SK-N-SH (cell line): ENCODE results near the gene GSTM3. TPM values are rescaled to one million over a fixed set of nuclear protein-coding genes. Genes with fewer than 3 reads are reported as not detected.

Experiments
- CTCF ChIA-PET: fragments of 300-600, 350-600 bp; formaldehyde crosslinking; extraction: SDS; loops from one replicate; lab custom pipeline; 2021; lab: Yijun Ruan, JAX
- POLR2A ChIA-PET: fragments of 350-600 bp; sonication (Branson Sonifier 250); formaldehyde crosslinking; extraction: SDS; loops from one replicate; lab custom pipeline; 2020; ENCODE audit warnings: antibody characterized with exemption, inconsistent platforms; lab: Yijun Ruan, JAX
- DNase-seq: peaks from one replicate; pipeline ENCODE4 v3.0.0; 2012
- H2AFZ ChIP-seq: fragments of 200-600 bp; sonication (generic); 2 replicates; pipeline ENCODE4 v1.8.1; 2016; ENCODE audit warnings: antibody characterized with exemption, mild to moderate bottlenecking, low read depth
- H3F3A ChIP-seq: fragments of 200-600 bp; sonication (generic); replicated peaks from 2 replicates; pipeline ENCODE3; 2016; ENCODE audit warnings: antibody characterized with exemption, mild to moderate bottlenecking; ENCODE audit not compliant: insufficient read depth
- H3K27ac ChIP-seq, 2 experiments: fragments of 200-500 bp in 1 of 2; fragments of 200-600 bp in 1 of 2; sonication (Bioruptor generic) in 1 of 2; sonication (generic), shearing (Covaris generic) in 1 of 2; 2 replicates each; pipeline versions ENCODE4 v1.5.1 to v1.6.1; 2014 to 2016; ENCODE audit warnings: low read depth in 2 of 2, inconsistent platforms in 1 of 2, low read length in 1 of 2, mild to moderate bottlenecking in 1 of 2, mixed read lengths in 1 of 2
- H3K27me3 ChIP-seq: fragments of 200-600 bp; sonication (generic), shearing (Covaris generic); 2 replicates; pipeline ENCODE4 v1.6.1; 2016; ENCODE audit warnings: mixed run types; ENCODE audit not compliant: insufficient read depth
- H3K36me3 ChIP-seq, 2 experiments: fragments of 200-500 bp in 1 of 2; fragments of 200-600 bp in 1 of 2; sonication (Bioruptor generic) in 1 of 2; sonication (generic) in 1 of 2; replicated peaks in 1 of 2; 2 replicates each; pipeline versions ENCODE3 to v1.5.1; 2014 to 2016; ENCODE audit warnings: low read length in 1 of 2, mild to moderate bottlenecking in 1 of 2; ENCODE audit not compliant: insufficient read depth in 2 of 2, control insufficient read depth in 1 of 2
- H3K4me1 ChIP-seq, 2 experiments: fragments of 200-500 bp in 1 of 2; fragments of 200-600 bp in 1 of 2; sonication (Bioruptor generic) in 1 of 2; sonication (generic), shearing (Covaris generic) in 1 of 2; 2 replicates each; pipeline versions ENCODE4 v1.5.1 to v1.6.1; 2014 to 2016; ENCODE audit warnings: low read depth in 1 of 2, low read length in 1 of 2, mixed run types in 1 of 2; ENCODE audit not compliant: insufficient read depth in 2 of 2, control insufficient read depth in 1 of 2
- H3K4me2 ChIP-seq: fragments of 200-600 bp; sonication (generic), shearing (Covaris generic); 2 replicates; pipeline ENCODE4 v1.6.1; 2017; ENCODE audit warnings: mixed run types
- H3K4me3 ChIP-seq, 2 experiments: fragments of 200-500 bp in 1 of 2; fragments of 200-600 bp in 1 of 2; sonication (Bioruptor generic) in 1 of 2; sonication (generic), shearing (Covaris generic) in 1 of 2; 2 replicates each; pipeline versions ENCODE4 v1.5.1 to v1.8.1; 2014 to 2016; ENCODE audit warnings: low read depth in 2 of 2, inconsistent platforms in 1 of 2, low read length in 1 of 2, mild to moderate bottlenecking in 1 of 2, mixed read lengths in 1 of 2, moderate library complexity in 1 of 2
- H3K79me2 ChIP-seq: fragments of 200-600 bp; sonication (generic); 2 replicates; pipeline ENCODE4 v1.8.1; 2017; ENCODE audit warnings: mild to moderate bottlenecking; ENCODE audit not compliant: insufficient read depth
- H3K9ac ChIP-seq: fragments of 200-600 bp; sonication (generic); 2 replicates; pipeline ENCODE4 v1.6.1; 2017; ENCODE audit warnings: mixed run types
- H3K9me2 ChIP-seq: fragments of 200-600 bp; sonication (generic); 2 replicates; pipeline ENCODE4 v1.6.1; 2017; ENCODE audit warnings: mixed run types
- H3K9me3 ChIP-seq: fragments of 200-600 bp; sonication (generic); 2 replicates; pipeline ENCODE4 v1.6.1; 2017; ENCODE audit warnings: mixed run types, mild to moderate bottlenecking, moderate library complexity
- H4K20me1 ChIP-seq: fragments of 200-600 bp; sonication (generic); 2 replicates; pipeline ENCODE4 v1.6.1; 2017; ENCODE audit warnings: mild to moderate bottlenecking, mixed run types; ENCODE audit not compliant: insufficient read depth
- CHD2 ChIP-seq: fragments of 150-350 bp; IDR thresholded peaks from 2 replicates; pipeline ENCODE4 v1.6.1; 2018; ENCODE audit warnings: low read length; ENCODE audit not compliant: partially characterized antibody
- EZH2phosphoT487 ChIP-seq: fragments of 200-600 bp; sonication (generic); IDR thresholded peaks from 2 replicates; pipeline ENCODE4 v1.6.1; 2017; ENCODE audit warnings: low read depth, mixed run types, mild to moderate bottlenecking, antibody characterized with exemption, moderate library complexity, borderline replicate concordance
- FOXJ3 ChIP-seq: sonication (generic); formaldehyde crosslinking; IDR thresholded peaks from 2 replicates; pipeline ENCODE4 v1.5.1; 2020; ENCODE audit warnings: mild to moderate bottlenecking, missing genetic modification reagents
- GATA2 ChIP-seq: sonication (generic); formaldehyde crosslinking; IDR thresholded peaks from 2 replicates; pipeline ENCODE4 v1.5.0; 2020; ENCODE audit warnings: mild to moderate bottlenecking, missing genetic modification reagents
- MEF2A ChIP-seq: IDR thresholded peaks from 2 replicates; pipeline ENCODE4 v1.4.0; 2012; ENCODE audit warnings: low read depth, borderline replicate concordance
- NFIC ChIP-seq: IDR thresholded peaks from 2 replicates; pipeline ENCODE4 v1.4.0; 2012; ENCODE audit warnings: borderline replicate concordance
- POLR2AphosphoS5 ChIP-seq: IDR thresholded peaks from 2 replicates; pipeline ENCODE4 v1.6.1; 2012; ENCODE audit warnings: low read depth, low read length
- RAD21 ChIP-seq: IDR thresholded peaks from 2 replicates; pipeline ENCODE4 v1.6.1; 2012; ENCODE audit warnings: mild to moderate bottlenecking, low read length
- SIN3A ChIP-seq: IDR thresholded peaks from 2 replicates; pipeline ENCODE4 v1.6.1; 2012; ENCODE audit warnings: low read depth, mild to moderate bottlenecking, low read length, moderate library complexity, borderline replicate concordance
- SMC3 ChIP-seq: IDR thresholded peaks from 2 replicates; pipeline ENCODE4 v1.6.1; 2012; ENCODE audit warnings: low read depth, low read length, improper control_type of control experiment
- TAF1 ChIP-seq: IDR thresholded peaks from 2 replicates; pipeline ENCODE4 v1.6.1; 2012; ENCODE audit warnings: low read depth, mild to moderate bottlenecking, low read length, moderate library complexity, borderline replicate concordance
- TCF12 ChIP-seq: IDR thresholded peaks from 2 replicates; pipeline ENCODE4 v1.4.0; 2012
- TEAD4 ChIP-seq: IDR thresholded peaks from 2 replicates; pipeline ENCODE4 v1.4.0; 2012; ENCODE audit warnings: mild to moderate bottlenecking, borderline replicate concordance; ENCODE audit not compliant: insufficient read depth
- WGBS: methylation state at CpG from one replicate; pipeline ENCODE4 v1.1.6; 2017; ENCODE audit warnings: low lambda C conversion rate; 5-methylcytosine and 5-hydroxymethylcytosine counted together
- polyA plus RNA-seq, 3 experiments: library from polyadenylated mRNA; depleted of rRNA; stranded (reverse); fragments of >200 nt; gene quantifications; 2 replicates each; pipeline ENCODE4 v1.2.3, GENCODE V29; 2012
- TF ChIP-seq, protein P1 (sequence below): fragments of 150-350 bp; IDR thresholded peaks from 2 replicates; pipeline ENCODE4 v1.6.1; 2017; ENCODE audit warnings: antibody characterized with exemption, low read length, low read depth, borderline replicate concordance
- TF ChIP-seq, protein P2 (sequence below): IDR thresholded peaks from 2 replicates; pipeline ENCODE4 v1.4.0; 2012; ENCODE audit warnings: low read depth, borderline replicate concordance
- TF ChIP-seq, protein P3 (sequence below): IDR thresholded peaks from 2 replicates; pipeline ENCODE4 v1.4.0; 2012; ENCODE audit warnings: low read depth, borderline replicate concordance
- TF ChIP-seq, protein P4 (sequence below): fragments of 150-350 bp; IDR thresholded peaks from 2 replicates; pipeline ENCODE4 v1.6.1; 2016; ENCODE audit warnings: mild to moderate bottlenecking, low read depth, low read length

Gene GSTM3
- polyA plus RNA-seq, 1 of the 3 experiments (the other 2 are of a cell fraction) = 86.6 TPM

DNA sequence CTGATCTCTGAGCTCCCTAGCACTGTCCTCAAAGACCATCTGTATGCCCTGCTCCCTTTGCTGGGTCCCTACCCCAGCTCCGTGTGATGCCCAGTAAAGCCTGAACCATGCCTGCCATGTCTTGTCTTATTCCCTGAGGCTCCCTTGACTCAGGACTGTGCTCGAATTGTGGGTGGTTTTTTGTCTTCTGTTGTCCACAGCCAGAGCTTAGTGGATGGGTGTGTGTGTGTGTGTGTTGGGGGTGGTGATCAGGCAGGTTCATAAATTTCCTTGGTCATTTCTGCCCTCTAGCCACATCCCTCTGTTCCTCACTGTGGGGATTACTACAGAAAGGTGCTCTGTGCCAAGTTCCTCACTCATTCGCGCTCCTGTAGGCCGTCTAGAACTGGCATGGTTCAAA is 23.1 kb downstream of the GSTM3 start:
- CTCF ChIA-PET = interaction anchor here (0.7 to 1.8 kb wide), 6 partner anchors 32 to 267 kb away, joined by 3 to 7 read pairs (median 5); partner anchors contain the start of gene AHCYL1
- H2AFZ ChIP-seq = no peak overlapping the region
- 85% methylated on average over 5 of the region's 5 CpGs for WGBS

More for the DNA sequence above, 23.1 kb downstream of the GSTM3 start:
- no peak overlapping the region for H3K4me2 ChIP-seq
- H3K9me2 ChIP-seq = no peaks in the 10 kb centered on the region
- POLR2A ChIA-PET = interaction anchor here (1.3 kb wide), 1 partner anchor 22 kb away, joined by 3 read pairs; no protein-coding TSS in a partner anchor
- H3K27me3 ChIP-seq = no peaks in the 10 kb centered on the region
- no peak overlapping the region for H3K27ac ChIP-seq
- no peaks in the 10 kb centered on the region for H3K79me2 ChIP-seq
- no peaks in the 10 kb centered on the region for H3K9me3 ChIP-seq
- H3K36me3 ChIP-seq = no peaks in the 10 kb centered on the region
- no peak overlapping the region for H3K4me3 ChIP-seq
- H3K4me1 ChIP-seq = peaks cover 0 to 6% of the 10 kb centered on the region in 2 experiments; a peak in 1 of 4 replicates
- no peaks in the 10 kb centered on the region for H3F3A ChIP-seq
- no peak overlapping the region for H3K9ac ChIP-seq
- DNase-seq = no peak
- TF ChIP-seq, protein P1, sequence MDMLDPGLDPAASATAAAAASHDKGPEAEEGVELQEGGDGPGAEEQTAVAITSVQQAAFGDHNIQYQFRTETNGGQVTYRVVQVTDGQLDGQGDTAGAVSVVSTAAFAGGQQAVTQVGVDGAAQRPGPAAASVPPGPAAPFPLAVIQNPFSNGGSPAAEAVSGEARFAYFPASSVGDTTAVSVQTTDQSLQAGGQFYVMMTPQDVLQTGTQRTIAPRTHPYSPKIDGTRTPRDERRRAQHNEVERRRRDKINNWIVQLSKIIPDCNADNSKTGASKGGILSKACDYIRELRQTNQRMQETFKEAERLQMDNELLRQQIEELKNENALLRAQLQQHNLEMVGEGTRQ = no peak
- TF ChIP-seq TCF12 (no peak), EZH2phosphoT487 (no peak), GATA2 (CRISPR knock-in tag) (no peak), TEAD4 (no peak), POLR2AphosphoS5 (no peak), TAF1 (no peak), SIN3A (no peak), MEF2A (no peak), NFIC (no peak), RAD21 (no peak), CHD2 (no peak), SMC3 (no peak), FOXJ3 (CRISPR knock-in tag) (no peak)
- TF ChIP-seq, protein P2, sequence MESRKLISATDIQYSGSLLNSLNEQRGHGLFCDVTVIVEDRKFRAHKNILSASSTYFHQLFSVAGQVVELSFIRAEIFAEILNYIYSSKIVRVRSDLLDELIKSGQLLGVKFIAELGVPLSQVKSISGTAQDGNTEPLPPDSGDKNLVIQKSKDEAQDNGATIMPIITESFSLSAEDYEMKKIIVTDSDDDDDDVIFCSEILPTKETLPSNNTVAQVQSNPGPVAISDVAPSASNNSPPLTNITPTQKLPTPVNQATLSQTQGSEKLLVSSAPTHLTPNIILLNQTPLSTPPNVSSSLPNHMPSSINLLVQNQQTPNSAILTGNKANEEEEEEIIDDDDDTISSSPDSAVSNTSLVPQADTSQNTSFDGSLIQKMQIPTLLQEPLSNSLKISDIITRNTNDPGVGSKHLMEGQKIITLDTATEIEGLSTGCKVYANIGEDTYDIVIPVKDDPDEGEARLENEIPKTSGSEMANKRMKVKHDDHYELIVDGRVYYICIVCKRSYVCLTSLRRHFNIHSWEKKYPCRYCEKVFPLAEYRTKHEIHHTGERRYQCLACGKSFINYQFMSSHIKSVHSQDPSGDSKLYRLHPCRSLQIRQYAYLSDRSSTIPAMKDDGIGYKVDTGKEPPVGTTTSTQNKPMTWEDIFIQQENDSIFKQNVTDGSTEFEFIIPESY = no peak
- TF ChIP-seq, protein P3, sequence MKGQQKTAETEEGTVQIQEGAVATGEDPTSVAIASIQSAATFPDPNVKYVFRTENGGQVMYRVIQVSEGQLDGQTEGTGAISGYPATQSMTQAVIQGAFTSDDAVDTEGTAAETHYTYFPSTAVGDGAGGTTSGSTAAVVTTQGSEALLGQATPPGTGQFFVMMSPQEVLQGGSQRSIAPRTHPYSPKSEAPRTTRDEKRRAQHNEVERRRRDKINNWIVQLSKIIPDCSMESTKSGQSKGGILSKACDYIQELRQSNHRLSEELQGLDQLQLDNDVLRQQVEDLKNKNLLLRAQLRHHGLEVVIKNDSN = no peak
- TF ChIP-seq, protein P4, sequence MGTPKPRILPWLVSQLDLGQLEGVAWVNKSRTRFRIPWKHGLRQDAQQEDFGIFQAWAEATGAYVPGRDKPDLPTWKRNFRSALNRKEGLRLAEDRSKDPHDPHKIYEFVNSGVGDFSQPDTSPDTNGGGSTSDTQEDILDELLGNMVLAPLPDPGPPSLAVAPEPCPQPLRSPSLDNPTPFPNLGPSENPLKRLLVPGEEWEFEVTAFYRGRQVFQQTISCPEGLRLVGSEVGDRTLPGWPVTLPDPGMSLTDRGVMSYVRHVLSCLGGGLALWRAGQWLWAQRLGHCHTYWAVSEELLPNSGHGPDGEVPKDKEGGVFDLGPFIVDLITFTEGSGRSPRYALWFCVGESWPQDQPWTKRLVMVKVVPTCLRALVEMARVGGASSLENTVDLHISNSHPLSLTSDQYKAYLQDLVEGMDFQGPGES = no peak
- H4K20me1 ChIP-seq = no peaks in the 10 kb centered on the region
